Ramos (cell line): ENCODE data around the gene AKAP13.

ENCODE experiments used
- in situ Hi-C: fragments of 300-500 bp; cut with MboI; formaldehyde crosslinking; loops from one replicate; pipeline ENCODE4 v1.14.3; 2022; ENCODE audit warnings: low sequenced_read_pairs; ENCODE audit not compliant: unreplicated experiment

AKAP13 gene

GRCh38 chr15:85554852-85555521, 174.6 kb downstream of the AKAP13 start:
- in situ Hi-C loops, result no loop called here

DNA sequence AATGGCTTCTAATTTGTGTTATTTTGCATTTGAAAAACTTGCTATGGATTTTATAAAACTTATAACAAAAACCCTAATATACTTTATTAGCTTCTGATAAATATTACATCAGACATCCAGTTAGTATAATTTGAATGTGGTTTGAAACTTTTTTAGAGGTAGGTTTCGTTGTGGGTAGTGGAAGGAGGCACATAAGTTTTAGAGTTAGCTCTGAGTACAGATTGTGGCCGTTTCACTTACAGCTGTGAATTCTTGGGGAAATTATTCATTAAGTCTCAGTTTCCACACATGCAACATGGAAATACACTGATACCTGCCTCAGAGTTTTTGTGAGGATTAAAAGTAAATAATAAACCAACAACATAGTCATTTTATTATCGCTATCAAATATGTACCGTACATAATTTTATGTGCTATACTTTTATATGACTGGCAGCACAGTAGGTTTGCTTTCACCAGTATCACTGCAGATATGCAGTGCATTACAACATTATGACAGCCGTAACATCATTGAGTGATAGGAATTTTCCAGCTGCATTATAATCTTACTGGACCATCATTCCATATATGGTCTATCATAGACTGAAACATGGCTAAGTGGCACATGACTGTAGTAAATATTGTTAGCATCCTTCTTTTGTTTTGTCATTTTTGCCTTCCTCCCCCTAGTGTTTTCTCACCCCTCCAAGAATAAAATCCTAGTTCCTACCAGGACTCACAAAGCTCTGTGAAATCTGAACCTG, 175.6 kb downstream of the AKAP13 start:
- in situ Hi-C loops, result no loop called here

DNA sequence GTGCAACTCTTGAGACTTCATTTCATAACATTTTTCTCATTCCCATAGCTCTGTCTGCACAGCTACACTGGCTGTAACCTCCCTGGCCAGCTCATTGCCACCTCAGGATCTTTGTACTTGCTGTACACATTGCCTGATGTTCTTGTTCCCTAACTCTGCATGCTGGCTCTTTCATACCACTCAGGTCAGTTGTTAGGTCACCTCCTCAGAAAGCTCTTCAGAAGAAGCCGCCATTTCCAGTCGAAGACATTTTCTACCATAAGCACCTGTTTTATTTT, 176.2 kb downstream of the AKAP13 start:
- in situ Hi-C loops, result no loop called here

DNA sequence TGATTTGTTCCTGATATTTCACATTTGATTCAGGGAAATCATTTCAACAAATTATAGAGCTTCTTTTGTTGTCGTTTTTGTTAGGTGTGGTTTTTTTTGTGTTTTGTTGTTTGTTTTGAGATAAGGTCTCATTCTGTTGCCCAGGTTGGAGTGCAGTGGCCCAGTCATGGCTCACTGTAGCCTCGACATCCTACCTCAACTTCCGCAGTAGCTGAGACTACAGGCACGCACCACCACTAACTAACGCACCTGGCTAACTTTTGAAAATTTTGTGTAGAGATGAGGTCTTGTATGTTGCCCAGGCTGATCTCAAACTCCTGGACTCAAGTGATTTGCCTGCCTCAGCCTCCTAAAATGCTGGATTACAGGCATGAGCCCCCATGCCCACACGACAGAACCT, 177.0 kb downstream of the AKAP13 start:
- in situ Hi-C loops, result no loop called here

DNA sequence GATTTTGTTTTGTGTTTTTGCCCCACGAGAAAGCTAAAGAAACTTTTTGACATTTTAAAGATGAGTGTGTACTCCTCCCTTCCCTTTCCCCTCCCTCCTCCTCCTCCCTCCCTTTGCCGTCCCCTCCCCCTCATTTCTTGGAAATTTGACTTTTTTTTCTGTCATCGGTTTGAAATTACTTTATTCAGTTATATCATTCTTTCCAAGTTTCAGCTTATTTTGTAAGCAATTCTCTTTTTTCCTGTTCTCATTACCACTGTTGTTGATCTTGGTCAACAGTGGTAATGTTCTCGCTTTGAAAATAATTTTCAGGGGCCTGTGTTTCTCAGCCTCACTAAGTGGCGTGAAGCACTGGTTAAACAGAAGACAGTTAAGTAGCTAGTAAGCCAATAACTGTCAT, 178.4 kb downstream of the AKAP13 start:
- in situ Hi-C loops, result no loop called here

DNA sequence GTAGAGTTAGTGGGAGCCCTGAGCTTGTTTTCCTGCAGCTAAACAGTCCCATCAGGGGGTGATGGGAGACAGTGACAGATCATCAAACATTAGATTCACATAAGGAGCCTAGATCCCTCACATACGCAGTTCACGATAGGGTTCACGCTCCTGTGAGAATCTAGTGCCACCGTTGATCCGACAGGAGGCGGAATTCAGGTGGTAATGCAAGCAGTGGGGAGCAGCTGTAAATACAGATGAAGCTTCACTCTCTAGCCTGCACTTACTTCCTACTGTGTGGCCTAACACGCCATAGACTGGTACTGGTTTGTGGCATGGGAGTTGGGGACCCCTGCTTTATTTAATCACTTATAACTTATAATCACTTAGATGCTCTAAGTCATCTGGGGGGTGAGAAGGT, 179.1 kb downstream of the AKAP13 start:
- in situ Hi-C loops, result no loop called here

DNA sequence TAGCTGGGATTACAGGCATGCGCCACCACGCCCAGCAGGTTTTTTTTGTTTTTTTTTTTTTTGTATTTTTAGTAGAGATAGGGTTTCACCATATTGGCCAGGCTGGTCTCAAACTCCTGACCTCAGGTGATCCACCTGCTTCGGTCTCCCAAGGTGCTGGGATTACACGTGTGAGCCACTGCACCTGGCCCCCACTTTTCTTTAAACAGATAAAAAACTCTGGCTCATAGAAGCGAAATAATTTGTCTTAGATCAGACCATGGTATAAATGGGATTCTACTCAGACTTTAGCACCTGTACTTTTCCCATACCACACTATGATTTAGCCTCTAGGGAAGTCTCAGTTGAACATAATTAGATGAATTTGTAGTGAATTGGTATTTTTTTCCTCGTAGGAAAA, 182.4 kb downstream of the AKAP13 start:
- in situ Hi-C loops, result no loop called here

GRCh38 chr15:85563328-85563727, 182.9 kb downstream of the AKAP13 start:
- in situ Hi-C loops, result no loop called here

DNA sequence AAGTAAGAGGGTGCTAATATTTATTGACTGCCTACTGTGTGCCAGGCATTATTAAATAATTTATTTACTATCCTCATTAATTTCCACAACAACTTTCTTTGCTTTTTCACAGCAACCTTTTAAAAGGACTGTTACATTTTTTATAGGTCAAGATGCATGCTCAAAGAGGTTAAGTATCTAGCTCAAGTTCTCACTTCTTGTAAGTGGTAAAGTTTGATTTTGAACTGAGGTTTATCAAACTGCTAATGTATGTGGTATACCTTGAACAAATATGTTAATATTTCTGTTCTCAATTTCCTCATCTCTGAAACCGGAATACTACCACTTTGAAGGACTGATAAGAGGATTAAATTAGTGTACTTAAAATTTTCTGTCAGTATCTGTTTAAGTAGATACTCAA, 183.3 kb downstream of the AKAP13 start:
- in situ Hi-C loops, result no loop called here

DNA sequence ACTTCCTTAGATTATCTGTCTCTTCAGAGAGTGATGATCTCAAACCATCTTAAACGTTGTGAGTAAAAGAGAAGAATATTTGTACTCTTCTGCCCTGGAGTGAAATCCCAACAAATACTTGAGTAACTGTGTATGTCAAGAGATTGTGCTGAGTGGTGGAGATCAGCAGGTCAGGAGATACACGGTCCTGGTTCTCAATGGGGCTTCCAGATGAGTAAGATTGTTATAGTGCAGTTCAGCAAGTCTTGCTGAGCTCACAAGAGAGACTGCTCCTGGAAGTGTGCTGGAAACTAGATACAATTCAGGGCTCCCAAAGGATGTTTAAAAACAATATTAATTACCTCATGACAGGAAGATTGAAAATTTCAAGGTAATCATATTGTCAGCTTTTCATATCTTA, 184.3 kb downstream of the AKAP13 start:
- in situ Hi-C loops, result no loop called here

DNA sequence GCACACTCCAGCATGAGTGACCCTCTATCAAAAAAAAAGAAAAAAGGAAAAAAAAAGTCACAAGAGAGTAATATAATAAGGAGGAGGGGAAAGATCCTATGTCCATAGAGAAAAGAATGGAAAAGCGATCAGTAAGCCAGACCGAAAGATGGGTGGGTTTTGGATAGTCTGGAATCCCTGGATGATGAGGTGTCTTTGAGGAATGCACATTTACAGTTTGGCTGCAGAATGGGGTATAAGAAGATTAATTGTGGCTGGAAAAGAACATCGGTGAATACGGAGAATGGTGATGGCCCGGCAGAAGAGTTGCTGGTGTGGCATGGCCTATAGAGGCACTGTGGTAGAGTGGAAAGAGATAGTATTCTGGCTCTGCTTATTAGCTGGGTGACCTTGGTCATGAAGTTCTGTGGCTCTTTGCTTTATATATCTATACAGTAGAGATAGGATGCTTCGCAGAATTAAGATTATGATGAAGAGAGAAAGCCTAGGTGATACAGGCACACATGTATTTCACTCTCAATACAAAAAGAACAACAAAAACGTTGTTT, 187.9 kb downstream of the AKAP13 start:
- in situ Hi-C loops, result no loop called here

DNA sequence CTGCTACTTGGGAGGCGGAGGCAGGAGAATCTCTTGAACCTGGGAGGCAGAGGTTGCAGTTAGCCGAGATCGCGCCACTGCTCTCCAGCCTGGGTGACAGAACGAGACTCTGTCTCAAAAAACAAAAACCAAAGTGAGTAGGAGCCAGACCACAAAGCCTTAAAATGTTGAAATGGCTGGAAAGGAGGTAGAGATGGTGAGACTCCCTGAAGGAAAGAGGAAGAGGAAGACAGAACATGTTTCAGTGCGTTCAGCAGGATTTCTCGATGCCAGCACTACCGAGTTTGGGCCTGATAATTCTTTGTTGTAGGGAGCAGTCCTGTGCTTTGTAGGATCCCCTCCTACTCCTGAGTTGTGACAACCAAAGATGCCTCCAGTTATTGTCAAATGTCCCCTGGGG, 189.9 kb downstream of the AKAP13 start:
- in situ Hi-C loops, result no loop called here

GRCh38 chr15:85571780-85572179, 191.4 kb downstream of the AKAP13 start:
- in situ Hi-C loops, result no loop called here

- in situ Hi-C loops, result no loop called here
Measured at GRCh38 chr15:85576392-85576791, 196.0 kb downstream of the AKAP13 start.

GRCh38 chr15:85578941-85579701, 198.7 kb downstream of the AKAP13 start:
- in situ Hi-C loops, result no loop called here

- in situ Hi-C loops, result no loop called here
Measured at GRCh38 chr15:85579957-85580694, 199.7 kb downstream of the AKAP13 start.

- in situ Hi-C loops, result no loop called here
Measured at GRCh38 chr15:85580879-85581278, 200.5 kb downstream of the AKAP13 start.

- in situ Hi-C loops, result no loop called here
Measured at GRCh38 chr15:85581495-85581894, 201.1 kb downstream of the AKAP13 start.

DNA sequence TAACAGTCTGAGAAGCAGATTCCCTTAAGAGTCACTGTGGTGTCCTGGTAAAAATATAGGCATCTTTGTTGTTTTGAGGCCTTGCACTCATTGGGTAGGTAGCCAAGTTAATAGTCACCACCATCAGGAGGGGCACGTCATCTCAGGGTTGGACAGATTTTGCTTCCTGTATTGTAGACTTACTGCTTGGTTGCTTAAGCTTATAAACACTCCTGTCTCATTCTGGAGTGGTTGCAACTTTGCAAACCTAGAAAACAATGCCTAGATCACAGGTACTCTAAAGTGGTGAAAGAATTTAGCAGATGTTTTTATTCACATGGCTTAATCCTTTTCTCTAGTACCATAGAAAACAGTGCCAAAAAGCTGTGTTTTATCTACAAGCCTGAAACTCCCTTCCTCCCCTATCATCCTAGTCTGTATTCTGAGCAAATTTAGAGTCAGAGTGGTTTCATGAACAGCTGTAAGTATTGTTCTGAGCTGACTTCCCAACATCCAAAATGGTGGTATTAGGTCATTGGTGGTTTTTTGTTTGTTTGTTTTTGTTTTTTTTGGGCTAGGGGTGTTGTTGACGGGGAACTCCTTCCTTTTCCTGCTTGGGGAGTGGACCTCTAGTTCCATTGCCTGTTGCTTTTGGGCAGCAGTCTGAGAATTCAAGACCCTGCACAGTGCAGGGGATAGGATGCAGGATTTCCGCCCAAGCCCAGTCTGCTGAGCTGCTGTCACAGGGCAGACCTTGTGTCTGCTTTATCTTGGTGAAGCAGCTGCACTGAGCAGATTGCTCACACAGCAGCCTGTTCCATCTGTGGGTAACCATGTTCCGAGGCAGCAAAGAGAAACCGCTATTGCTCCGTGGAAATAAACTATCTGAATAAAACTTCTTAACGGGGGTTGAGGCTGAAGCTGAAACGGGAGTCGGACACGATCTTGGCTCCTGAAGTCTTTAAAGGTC, 202.0 kb downstream of the AKAP13 start:
- in situ Hi-C loops, result no loop called here

DNA sequence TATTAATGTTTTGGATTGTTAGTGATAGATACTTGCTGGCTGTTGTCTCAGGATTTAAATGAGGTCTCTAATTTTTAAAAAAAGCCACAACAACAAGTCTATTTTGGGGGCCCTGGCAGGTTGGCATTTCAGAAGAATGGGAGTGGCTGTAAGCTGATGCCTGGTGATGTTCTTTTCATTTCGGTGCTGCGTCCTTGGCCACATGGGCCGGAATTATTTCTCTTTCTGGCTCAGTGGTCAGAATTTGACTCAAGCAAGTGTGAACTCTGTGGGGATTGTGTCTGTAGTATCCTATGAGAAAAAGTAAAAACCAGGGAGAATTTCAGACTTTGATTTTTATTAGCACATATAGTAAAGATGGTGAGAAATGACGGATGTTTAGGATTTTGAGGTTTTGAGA, 203.0 kb downstream of the AKAP13 start:
- in situ Hi-C loops, result no loop called here
